D341Med (cell line): ENCODE measurements around the gene SYNGR1.
"Not testable (repeated sequence)": the region's sequence is repeated elsewhere in the genome, so short reads cannot be mapped to it uniquely, and the experiment has no call there.

Source experiments
- DNase-seq: peaks from one replicate; pipeline ENCODE4 v3.0.0; 2012; ENCODE audit warnings: low spot score

The SYNGR1 gene

GRCh38 chr22:39408173-39408572 is 58.4 kb downstream of the SYNGR1 start:
- DNase-seq = no peak

- no peak for DNase-seq
Measured at GRCh38 chr22:39408807-39409206, 59.0 kb downstream of the SYNGR1 start.

- DNase-seq = no peak
Measured at GRCh38 chr22:39409516-39410029, 59.8 kb downstream of the SYNGR1 start.

- DNase-seq = no peak
Measured at GRCh38 chr22:39410264-39410663, 60.5 kb downstream of the SYNGR1 start.

DNA sequence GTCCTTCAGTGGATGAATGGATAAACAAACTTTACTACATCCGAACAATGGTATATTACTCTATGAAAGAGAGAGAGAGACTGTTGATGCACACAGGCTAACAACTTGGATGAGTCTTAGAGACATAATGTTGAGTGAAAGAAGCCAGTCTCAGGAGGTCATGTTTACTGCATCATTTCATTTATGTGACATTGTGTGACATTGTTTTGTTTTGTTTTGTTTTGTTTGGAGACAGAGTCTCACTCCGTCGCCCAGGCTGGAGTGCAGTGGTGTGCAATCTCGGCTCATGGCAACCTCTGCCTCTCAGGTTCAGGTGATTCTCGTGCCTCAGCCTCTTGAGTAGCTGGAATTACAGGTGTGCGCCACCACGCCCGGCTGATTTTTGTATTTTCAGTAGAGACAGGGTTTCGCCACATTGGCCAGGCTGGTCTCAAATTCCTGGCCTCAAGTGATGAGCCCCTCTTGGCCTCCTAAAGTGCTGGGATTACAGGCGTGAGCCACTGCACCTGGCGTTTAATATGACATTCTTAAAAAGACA is 62.1 kb downstream of the SYNGR1 start:
- not testable (repeated sequence) for DNase-seq

DNA sequence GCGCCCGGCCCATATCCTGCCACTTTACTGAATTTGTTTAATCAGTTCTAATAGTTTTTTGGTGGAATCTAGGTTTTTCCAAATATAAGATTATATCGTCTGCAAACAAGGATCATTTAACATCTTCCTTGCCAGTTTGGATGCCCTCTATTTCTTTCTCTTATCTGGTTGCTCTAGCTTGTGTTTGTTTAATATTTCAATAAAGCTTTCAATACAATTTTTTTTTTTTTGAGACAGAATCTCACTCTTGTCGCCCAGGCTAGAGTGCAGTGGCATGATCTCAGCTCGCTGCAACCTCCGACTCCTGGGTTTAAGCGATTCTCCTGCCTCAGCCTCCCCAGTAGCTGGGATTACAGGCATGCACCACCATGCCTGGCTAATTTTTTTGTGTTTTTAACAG is 63.4 kb downstream of the SYNGR1 start:
- DNase-seq = not testable (repeated sequence)

- no peak for DNase-seq
Measured at GRCh38 chr22:39414377-39414776, 64.6 kb downstream of the SYNGR1 start.

- DNase-seq = no peak
Measured at GRCh38 chr22:39414886-39415285, 65.1 kb downstream of the SYNGR1 start.

GRCh38 chr22:39415506-39415905 is 65.7 kb downstream of the SYNGR1 start:
- DNase-seq = no peak

GRCh38 chr22:39416319-39416718 is 66.5 kb downstream of the SYNGR1 start:
- DNase-seq = no peak

DNA sequence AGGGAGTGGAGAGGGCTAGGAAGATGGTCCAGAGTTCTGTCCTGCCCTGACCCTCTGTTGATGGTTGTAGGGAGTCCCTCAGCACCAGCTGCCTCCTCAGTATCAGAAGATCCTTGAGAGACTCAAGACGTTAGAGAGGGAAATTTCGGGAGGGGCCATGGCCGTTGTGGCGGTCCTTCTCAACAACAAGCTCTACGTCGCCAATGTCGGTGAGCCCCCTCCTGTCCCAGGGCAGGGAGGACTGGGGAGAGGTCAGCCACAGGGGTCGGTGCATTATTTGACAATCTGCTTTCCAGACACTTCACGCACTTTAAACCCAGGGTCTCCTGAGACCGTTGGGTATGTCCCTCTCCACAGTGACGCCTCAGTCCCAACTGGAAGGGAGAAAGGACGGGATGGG is 67.8 kb downstream of the SYNGR1 start:
- DNase-seq = no peak

DNA sequence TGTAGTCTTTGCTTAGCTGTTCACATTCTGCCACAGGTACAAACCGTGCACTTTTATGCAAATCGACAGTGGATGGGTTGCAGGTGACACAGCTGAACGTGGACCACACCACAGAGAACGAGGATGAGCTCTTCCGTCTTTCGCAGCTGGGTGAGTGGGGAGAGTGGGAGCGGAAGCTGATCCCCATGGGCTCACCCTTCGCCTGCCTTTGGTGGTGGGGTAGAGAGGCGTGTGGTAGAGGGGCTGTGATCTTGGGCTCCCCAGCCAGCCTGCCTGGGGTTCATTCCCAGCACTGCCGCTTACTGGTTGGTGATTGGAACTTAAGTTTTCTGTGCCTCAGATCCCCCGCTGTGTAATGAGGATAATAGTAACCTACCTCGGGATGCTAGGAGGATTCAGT is 68.9 kb downstream of the SYNGR1 start:
- DNase-seq = no peak

GRCh38 chr22:39419096-39419495 is 69.3 kb downstream of the SYNGR1 start:
- DNase-seq = no peak

DNA sequence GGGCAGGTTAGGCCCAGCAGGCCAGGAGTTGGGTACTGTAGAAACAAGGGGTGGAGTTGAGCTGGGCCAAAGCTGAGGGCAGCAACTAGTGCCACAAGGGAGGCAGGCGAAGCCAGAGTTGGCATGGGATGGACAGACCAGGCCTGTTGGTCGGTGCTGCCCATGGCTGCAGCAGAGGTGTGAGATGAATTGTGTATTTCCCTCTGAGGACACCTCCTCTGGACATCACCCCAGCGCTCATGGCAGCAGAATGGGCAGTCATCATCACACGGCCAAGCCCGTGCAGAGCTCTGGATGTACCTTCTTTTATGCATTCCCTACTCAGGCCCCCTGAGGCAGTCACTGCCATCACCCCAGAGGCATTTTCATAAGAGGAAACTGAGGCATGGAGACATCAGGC is 70.1 kb downstream of the SYNGR1 start:
- no peak for DNase-seq

- DNase-seq = no peak
Measured at GRCh38 chr22:39421691-39422090, 71.9 kb downstream of the SYNGR1 start.

DNA sequence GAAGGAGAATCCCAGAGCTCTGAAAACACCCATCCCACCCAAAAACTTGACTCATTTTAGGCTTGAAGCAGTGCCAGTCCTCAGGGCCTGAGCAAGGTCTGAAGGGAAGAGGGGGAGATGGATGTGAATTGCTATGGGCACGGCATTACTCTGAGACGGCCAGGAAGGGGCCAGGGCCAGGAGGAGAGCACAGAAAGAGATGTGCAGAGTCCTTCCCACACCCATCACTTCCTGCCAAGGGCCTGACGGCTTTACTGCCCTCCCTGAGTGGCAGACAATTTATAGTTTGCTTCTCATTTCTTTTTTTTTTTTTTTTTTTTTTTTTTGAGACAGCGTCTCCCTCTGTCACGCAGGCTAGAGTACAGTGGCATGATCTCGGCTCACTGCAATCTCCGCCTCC is 72.3 kb downstream of the SYNGR1 start:
- DNase-seq = no peak

- DNase-seq = no peak
Measured at GRCh38 chr22:39422721-39423120, 72.9 kb downstream of the SYNGR1 start.

DNA sequence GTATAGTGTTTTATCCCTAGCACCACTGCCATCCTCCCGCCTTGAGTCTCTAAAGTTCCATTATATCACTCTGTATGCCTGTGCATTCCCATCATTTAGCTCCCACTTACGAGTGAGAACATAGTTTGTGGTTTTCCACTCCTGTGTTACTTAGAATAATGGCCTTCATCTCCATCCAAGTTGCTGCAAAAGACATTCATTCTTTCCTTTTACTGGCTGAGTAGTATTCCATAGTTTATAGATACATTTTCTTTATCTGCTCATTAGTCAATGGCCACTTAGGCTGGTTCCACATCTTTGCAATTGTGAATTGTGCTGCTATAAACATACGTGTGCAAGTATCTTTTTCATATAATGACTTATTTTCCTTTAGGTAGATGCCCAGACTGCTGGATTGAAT is 74.2 kb downstream of the SYNGR1 start:
- DNase-seq = no peak

- no peak for DNase-seq
Measured at GRCh38 chr22:39426380-39427043, 76.7 kb downstream of the SYNGR1 start.

DNA sequence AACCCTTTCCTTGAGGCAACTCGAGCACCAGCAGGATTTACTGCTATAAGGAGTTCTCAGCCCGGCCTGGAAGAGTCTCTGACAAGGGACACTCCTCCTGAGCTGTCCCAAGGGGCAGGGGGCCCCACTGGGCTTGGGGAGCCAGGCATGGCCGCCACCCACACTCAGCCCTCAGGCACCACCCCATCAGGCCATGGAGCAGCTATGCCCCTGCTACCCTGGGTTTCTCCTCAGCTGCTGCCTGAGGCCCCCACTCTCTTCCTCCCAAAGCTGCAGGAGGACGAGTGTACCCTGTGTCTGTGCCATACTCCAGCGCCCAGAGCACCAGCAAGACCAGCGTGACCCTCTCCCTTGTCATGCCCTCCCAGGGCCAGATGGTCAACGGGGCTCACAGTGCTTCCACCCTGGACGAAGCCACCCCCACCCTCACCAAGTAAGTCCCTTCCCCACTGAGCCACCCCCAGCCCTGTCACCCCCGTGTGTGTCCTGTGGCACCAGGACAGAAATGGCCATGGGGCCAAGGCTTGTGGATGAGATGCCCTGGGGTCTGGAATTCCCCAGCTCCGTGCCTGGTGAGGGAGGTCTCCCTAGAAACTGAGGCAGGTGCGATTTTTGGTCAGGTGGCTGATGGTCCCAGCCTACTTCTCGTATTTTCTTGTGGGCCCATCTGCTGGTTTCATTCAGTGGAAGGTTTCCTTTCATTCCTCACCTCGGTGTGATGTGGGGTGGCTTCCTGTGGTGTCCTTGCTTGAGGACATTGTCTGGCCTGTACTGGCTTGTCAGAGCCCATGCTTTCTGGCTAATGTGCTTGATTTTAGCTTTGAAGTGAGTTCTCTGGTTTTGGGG is 78.2 kb downstream of the SYNGR1 start:
- no peak for DNase-seq

DNA sequence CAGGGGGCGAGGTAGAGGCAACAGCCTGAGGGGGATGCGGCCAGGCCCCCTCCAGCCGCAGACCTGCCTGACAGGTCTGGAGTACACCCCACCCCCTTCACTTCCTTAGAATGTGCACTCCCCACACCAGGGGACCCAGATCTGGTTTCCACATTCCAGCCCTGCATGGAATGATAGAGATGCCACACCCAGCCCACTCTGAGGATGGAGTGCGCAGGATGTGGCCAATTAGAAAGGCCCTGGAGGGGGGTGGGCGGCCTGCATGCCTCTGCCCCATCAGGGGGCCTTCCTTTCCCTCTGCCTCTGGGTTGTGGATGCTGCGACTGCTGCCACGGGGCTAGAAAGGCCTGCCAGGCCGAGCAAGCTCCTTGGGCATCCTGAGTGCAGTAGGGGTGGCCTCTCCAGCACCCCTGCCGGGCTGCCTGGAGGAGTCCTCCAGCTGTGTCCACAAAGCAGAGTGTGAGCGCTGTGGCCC is 78.8 kb downstream of the SYNGR1 start:
- DNase-seq = no peak

DNA sequence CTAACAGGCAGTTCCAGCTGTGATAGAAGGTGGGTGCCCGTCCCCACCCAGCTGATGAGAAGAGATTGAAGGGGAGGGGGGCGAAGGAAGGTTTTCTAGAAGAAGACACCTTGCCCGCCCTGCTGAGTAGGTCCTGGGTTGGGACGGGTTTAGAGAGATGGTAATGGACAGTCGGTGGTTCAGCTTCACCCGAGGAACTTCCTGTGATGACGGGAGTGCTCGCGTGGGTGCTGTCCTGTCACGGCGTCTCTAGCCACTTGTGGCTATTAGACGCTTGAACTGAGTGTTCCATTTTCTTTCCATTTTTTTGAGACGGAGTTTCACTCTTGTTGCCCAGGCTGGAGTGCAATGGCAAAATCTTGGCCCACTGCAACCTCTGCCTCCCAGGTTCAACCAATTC is 79.4 kb downstream of the SYNGR1 start:
- no peak for DNase-seq
